Subcutaneous adipose tissue (tissue), 4 donors: Measurements from ENCODE around the gene RORC. TPM values are rescaled to one million over a fixed set of nuclear protein-coding genes. Genes with fewer than 3 reads are reported as not detected.

Experiments used
- CTCF ChIP-seq: fragments of 450-650 bp; IDR thresholded peaks from one replicate; pipeline ENCODE4 v1.5.1; 2016; ENCODE audit warnings: low read depth, mild to moderate bottlenecking, control low read depth, antibody characterized with exemption, moderate library complexity
- total RNA-seq, 4 donors: library from RNA; depleted of rRNA; stranded (reverse); fragments of >200 nt; gene quantifications; one replicate each; pipeline ENCODE4 v1.1.0, GENCODE V29; 2016

Gene RORC
- total RNA-seq, 4 donors from 2014 or later: 0.98 to 6.4 (median 2.9) TPM

- TF ChIP-seq CTCF: no peak
Observed at GRCh38 chr1:151790071-151790939, 41.3 kb downstream of the RORC start, which contains the start of gene TDRKH. Gene TDRKH (minus strand): TSS chr1:151790500. CDS start chr1:151783022, 7,478 bp downstream.

GRCh38 chr1:151787689-151788088 lies 43.9 kb downstream of the RORC start:
- no peak for TF ChIP-seq CTCF

- no peak for TF ChIP-seq CTCF
Observed at GRCh38 chr1:151783796-151784195, 47.8 kb downstream of the RORC start.

GRCh38 chr1:151782741-151783140 lies 48.9 kb downstream of the RORC start:
- TF ChIP-seq CTCF: no peak

- TF ChIP-seq CTCF: no peak
Observed at GRCh38 chr1:151779852-151780251, 51.8 kb downstream of the RORC start.

GRCh38 chr1:151777317-151777716 lies 54.3 kb downstream of the RORC start:
- no peak for TF ChIP-seq CTCF

- no peak for TF ChIP-seq CTCF
Observed at GRCh38 chr1:151776665-151777062, 54.9 kb downstream of the RORC start.
